RWPE1 (cell line): Measurements from ENCODE around the gene GAST.

Experiments
- CTCF ChIA-PET: fragments of 350-600 bp; sonication (Branson Sonifier 250); formaldehyde crosslinking; extraction: SDS; loops from one replicate; lab custom pipeline; 2021; lab: Yijun Ruan, JAX
- POLR2A ChIA-PET: fragments of 400-600 bp; formaldehyde crosslinking; extraction: SDS; loops from one replicate; lab custom pipeline; 2020; ENCODE audit warnings: antibody characterized with exemption; ENCODE audit not compliant: low non-redundant PET; lab: Yijun Ruan, JAX
- DNase-seq: peaks from one replicate; pipeline ENCODE4 v3.0.0; 2012; ENCODE audit warnings: low spot score
- H3K27ac ChIP-seq: fragments of 450-650 bp; 2 replicates; pipeline ENCODE4 v1.5.1; 2017
- TF ChIP-seq, protein P1 (sequence below): fragments of 450-650 bp; conservative IDR thresholded peaks from 2 replicates; pipeline ENCODE4 v1.5.1; 2017; ENCODE audit warnings: low read depth, mild to moderate bottlenecking

The GAST gene

DNA sequence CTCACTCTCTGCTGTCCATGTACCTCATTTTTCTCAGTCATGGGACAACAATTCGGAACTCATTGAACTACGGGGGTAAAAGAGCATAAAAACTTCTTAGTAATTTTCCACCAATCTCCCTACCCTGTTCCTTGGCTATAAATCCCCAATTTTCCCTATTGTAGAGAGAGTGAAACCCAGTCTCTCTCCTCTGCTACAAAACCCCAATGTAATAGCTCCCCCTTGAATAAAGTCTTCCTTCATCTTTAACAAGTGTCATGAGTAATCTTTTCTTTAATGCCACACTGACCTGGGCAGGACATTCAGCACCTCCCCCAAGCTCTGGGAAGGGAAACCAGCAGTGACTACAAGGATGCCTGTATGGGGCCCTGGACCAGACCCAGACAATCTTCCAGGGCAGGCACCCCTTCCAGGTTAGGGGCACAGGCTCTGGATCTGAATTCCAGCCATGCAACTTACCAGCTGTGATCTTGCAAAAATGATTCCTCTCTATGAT, 33.7 kb upstream of the GAST start:
- H3K27ac ChIP-seq: peak overlapping the region; percentile 79
- CTCF ChIA-PET: interaction anchor here (0.5 to 1.6 kb wide), 3 partner anchors 10 to 29 kb away, joined by 3 to 5 read pairs (median 3); no protein-coding TSS in a partner anchor
- POLR2A ChIA-PET: interaction anchor here (1.3 to 2.3 kb wide), 2 partner anchors 10 to 13 kb away, joined by 5 to 24 read pairs; partner anchors contain the start of gene EIF1
- TF ChIP-seq, protein P1, sequence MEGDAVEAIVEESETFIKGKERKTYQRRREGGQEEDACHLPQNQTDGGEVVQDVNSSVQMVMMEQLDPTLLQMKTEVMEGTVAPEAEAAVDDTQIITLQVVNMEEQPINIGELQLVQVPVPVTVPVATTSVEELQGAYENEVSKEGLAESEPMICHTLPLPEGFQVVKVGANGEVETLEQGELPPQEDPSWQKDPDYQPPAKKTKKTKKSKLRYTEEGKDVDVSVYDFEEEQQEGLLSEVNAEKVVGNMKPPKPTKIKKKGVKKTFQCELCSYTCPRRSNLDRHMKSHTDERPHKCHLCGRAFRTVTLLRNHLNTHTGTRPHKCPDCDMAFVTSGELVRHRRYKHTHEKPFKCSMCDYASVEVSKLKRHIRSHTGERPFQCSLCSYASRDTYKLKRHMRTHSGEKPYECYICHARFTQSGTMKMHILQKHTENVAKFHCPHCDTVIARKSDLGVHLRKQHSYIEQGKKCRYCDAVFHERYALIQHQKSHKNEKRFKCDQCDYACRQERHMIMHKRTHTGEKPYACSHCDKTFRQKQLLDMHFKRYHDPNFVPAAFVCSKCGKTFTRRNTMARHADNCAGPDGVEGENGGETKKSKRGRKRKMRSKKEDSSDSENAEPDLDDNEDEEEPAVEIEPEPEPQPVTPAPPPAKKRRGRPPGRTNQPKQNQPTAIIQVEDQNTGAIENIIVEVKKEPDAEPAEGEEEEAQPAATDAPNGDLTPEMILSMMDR: no peak
- no peak for DNase-seq

DNA sequence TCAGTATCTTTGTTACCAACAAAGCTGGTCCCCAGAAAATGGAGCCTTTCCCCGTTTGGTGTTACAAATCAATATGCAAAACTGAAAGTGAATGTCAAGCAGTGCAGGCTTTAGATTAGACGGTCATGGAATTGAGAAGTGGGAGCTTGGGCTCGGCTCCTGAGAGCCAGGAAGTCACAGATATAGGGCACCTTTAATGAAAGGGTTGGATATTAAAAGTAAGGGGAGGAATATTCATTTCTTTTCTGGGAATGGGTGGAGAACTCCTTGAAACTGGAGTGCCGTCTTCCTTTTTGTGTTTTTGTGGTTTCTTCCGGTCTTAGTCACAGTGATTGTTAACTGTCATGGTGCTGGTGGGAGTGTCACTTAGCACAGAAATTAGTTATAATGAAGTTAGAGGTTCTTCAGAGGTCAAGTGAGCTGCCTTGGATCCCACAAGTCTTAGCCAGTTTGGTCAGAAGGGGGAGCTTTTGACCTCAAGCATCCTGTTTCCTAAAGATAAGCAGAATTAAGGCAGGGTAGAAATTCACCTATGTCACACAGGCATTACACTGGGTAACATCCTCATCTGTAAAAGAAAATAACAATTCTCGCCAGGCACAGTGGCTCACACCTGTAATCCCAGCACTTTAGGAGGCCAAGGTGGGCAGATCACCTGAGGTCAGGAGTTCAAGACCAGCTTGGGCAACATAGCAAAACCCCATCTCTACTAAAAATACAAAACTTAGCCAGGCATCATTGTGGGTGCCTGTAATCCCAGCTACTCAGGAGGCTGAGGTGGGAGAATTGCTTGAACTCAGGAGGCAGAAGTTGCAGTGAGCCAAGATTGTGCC, 33.0 kb upstream of the GAST start:
- DNase-seq: no peak
- ChIA-PET CTCF (interaction anchor here (0.5 to 1.6 kb wide), 3 partner anchors 9 to 28 kb away, joined by 3 to 5 read pairs (median 3); no protein-coding TSS in a partner anchor), POLR2A (interaction anchor here (0.6 to 2.3 kb wide), 4 partner anchors 9 to 1362 kb away, joined by 4 to 24 read pairs (median 5); partner anchors contain the start of gene EIF1)
- TF ChIP-seq, protein P1: no peak; the same call in 1 of the 2 replicates
- H3K27ac ChIP-seq: peak overlapping the region; percentile 79

DNA sequence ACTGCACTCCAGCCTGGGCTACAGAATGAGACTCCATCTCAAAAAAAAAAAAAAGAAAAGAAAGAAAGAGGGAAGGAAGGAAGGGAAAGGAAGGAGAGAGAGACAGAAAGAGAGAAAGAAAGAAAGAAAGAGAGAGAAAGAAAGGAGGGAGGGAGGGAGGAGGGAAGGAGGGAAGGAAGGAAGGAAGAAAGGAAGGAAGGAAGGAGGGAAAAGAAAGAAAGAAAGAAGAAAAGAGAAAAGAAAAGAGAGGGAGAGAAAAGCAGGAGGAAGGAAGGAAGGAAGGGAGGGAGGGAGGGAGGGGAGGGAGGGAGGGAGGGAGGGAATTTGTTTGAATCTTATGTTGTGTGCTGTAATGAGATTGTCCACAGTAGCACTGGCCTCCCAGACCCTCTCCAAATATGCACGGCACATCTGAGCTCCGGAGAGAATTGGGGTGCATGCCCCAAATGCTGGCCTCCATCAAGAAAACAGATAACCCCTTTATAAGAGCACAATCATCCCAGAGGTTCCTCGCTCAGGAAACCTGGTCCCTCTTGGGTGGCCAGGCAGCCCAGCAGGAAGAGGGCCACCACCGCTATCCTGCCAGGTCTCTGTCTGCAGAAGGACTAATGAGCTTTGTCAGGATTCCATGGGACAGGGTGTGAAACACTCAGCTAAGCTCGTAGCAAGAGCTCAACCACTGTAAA, 32.2 kb upstream of the GAST start:
- H3K27ac ChIP-seq: no peak overlapping the region
- DNase-seq: no peak
- TF ChIP-seq, protein P1: no peak
- POLR2A ChIA-PET: interaction anchor here (0.6 to 2.3 kb wide), 4 partner anchors 9 to 1363 kb away, joined by 3 to 24 read pairs (median 4); partner anchors contain the start of gene EIF1
- CTCF ChIA-PET: interaction anchor here (1.1 to 1.6 kb wide), 3 partner anchors 8 to 32 kb away, joined by 3 to 5 read pairs (median 3); no protein-coding TSS in a partner anchor

DNA sequence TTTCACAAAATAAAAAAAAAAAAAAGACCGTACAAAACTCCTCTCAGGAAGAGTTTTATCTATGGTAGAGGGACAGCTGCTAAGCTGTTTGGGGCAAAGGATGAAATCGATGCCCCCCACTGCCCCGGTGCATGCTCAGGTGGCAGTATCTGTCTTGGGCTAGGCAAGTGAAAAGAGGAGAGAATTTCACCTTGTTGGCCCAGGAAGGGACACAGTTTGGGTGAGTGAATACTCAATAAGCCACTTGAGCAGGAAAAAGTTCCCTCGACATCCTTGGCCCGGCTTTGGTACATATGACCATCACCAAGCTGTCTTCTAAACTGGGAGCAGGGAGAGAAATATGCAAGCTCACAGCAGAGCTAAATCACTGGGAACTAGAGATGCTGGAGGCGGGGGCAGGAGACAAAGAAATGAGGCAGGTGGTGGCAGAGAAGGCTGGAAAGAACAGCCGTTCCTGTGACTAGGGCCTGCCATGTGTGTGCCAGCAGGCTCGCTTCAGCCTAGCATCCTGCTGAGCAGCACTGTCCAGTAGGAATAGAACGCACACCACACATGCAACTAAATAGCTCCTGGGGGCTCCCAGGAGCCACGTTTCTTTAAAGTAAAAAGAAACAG, 31.6 kb upstream of the GAST start:
- H3K27ac ChIP-seq: no peak overlapping the region
- TF ChIP-seq, protein P1: no peak
- ChIA-PET POLR2A (interaction anchor here (0.9 kb wide), 1 partner anchor 8 kb away, joined by 3 read pairs; the partner anchor contains the start of gene EIF1), CTCF (interaction anchor here (0.5 to 1.1 kb wide), 2 partner anchors 32 to 313 kb away, joined by 3 read pairs; no protein-coding TSS in a partner anchor)
- no peak for DNase-seq

DNA sequence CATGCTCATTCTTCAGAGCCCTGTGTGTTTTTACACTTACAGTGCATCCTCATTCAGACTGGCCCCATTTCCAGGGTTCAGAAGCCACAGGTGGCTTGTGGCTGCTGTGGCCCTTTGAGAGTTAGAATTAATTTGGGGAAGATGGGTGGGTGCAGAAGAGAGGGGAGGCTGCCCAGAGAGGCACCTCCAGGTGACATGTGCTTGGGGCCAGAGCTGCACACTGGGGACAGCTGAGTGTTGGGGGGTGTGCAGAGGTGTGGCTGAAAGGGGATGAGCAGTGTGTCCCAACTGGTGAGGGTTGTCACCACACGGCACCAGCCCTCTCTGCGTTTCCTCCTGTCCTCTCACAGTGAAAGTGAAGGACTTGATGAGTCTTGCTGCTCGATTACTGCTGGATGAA, 30.4 kb upstream of the GAST start:
- CTCF ChIA-PET: no interaction called here
- H3K27ac ChIP-seq: no peak overlapping the region
- TF ChIP-seq, protein P1: no peak
- POLR2A ChIA-PET: no interaction called here
- no peak for DNase-seq
